KMS-11 (cell line): ENCODE data around the gene FLVCR2.

Experiments
- H2AFZ ChIP-seq: fragments of 200-600 bp; sonication (generic); 2 replicates; pipeline ENCODE4 v1.6.1; 2016; ENCODE audit warnings: antibody characterized with exemption, mixed run types, low read depth
- H3K27ac ChIP-seq: fragments of 200-600 bp; sonication (generic); 2 replicates; pipeline ENCODE4 v1.6.1; 2016; ENCODE audit warnings: mild to moderate bottlenecking, mixed run types
- H3K27me3 ChIP-seq: fragments of 200-600 bp; sonication (generic); 2 replicates; pipeline ENCODE4 v1.6.1; 2017; ENCODE audit warnings: mild to moderate bottlenecking, low read depth, mixed run types, moderate library complexity; ENCODE audit not compliant: insufficient read depth
- H3K36me3 ChIP-seq: fragments of 200-600 bp; sonication (generic); 2 replicates; pipeline ENCODE4 v1.6.1; 2017; ENCODE audit warnings: mild to moderate bottlenecking, mixed run types; ENCODE audit not compliant: insufficient read depth
- H3K4me1 ChIP-seq: fragments of 200-600 bp; sonication (generic); 2 replicates; pipeline ENCODE4 v1.6.1; 2016; ENCODE audit warnings: mild to moderate bottlenecking, low read depth, mixed run types; ENCODE audit not compliant: poor library complexity, severe bottlenecking
- H3K4me2 ChIP-seq: fragments of 200-600 bp; sonication (generic); 2 replicates; pipeline ENCODE4 v1.7.0; 2016; ENCODE audit warnings: mild to moderate bottlenecking, mixed run types
- H3K4me3 ChIP-seq: fragments of 200-600 bp; sonication (generic); IDR thresholded peaks from 2 replicates; pipeline ENCODE4 v1.6.1; 2017; ENCODE audit warnings: low read depth, low read length, mixed read lengths; ENCODE audit not compliant: insufficient read depth
- H3K79me2 ChIP-seq: fragments of 200-600 bp; sonication (generic); 2 replicates; pipeline ENCODE4 v1.6.1; 2016; ENCODE audit warnings: low read depth, mixed run types; ENCODE audit not compliant: insufficient read depth
- H3K9ac ChIP-seq: fragments of 200-600 bp; sonication (generic); 2 replicates; pipeline ENCODE4 v1.6.1; 2016; ENCODE audit warnings: mild to moderate bottlenecking, mixed run types
- H4K20me1 ChIP-seq: fragments of 200-600 bp; sonication (generic); 2 replicates; pipeline ENCODE4 v1.6.1; 2016; ENCODE audit warnings: mild to moderate bottlenecking, mixed run types; ENCODE audit not compliant: insufficient read depth
- TF ChIP-seq, protein P1 (sequence below): fragments of 200-600 bp; sonication (generic); conservative IDR thresholded peaks from 2 replicates; pipeline ENCODE4 v1.6.1; 2017; ENCODE audit warnings: low read depth, mild to moderate bottlenecking, antibody characterized with exemption, low read length, moderate library complexity, mixed read lengths

FLVCR2 gene

DNA sequence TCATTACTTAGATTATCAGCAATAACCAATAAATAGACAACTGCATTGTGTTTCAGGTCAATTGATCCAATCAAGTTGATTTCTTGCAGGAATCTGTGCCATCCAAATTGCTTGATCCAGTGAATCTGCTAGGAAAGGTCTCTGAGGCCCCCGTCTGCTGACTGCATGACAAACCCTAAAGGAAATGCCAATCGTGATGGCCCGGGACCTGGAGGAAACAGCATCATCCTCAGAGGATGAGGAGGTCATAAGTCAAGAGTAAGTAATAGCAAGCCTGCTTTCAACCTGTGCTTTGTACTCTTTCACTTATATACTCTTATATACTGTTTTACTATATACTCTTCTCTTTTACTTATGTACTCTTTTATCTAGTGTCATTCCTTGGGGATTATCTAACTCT lies 84.5 kb downstream of the FLVCR2 start:
- no peaks in the 10 kb centered on the region for H3K36me3 ChIP-seq
- H3K4me2 ChIP-seq, result no peak overlapping the region
- H3K79me2 ChIP-seq, result no peaks in the 10 kb centered on the region
- H3K9ac ChIP-seq, result no peak overlapping the region
- H4K20me1 ChIP-seq, result no peaks in the 10 kb centered on the region
- TF ChIP-seq, protein P1, sequence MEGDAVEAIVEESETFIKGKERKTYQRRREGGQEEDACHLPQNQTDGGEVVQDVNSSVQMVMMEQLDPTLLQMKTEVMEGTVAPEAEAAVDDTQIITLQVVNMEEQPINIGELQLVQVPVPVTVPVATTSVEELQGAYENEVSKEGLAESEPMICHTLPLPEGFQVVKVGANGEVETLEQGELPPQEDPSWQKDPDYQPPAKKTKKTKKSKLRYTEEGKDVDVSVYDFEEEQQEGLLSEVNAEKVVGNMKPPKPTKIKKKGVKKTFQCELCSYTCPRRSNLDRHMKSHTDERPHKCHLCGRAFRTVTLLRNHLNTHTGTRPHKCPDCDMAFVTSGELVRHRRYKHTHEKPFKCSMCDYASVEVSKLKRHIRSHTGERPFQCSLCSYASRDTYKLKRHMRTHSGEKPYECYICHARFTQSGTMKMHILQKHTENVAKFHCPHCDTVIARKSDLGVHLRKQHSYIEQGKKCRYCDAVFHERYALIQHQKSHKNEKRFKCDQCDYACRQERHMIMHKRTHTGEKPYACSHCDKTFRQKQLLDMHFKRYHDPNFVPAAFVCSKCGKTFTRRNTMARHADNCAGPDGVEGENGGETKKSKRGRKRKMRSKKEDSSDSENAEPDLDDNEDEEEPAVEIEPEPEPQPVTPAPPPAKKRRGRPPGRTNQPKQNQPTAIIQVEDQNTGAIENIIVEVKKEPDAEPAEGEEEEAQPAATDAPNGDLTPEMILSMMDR, result no peak
- H2AFZ ChIP-seq, result no peak overlapping the region
- H3K4me3 ChIP-seq, result no peak overlapping the region
- no peak overlapping the region for H3K27ac ChIP-seq
- H3K4me1 ChIP-seq, result peaks cover 6% of the 10 kb centered on the region
- no peaks in the 10 kb centered on the region for H3K27me3 ChIP-seq

DNA sequence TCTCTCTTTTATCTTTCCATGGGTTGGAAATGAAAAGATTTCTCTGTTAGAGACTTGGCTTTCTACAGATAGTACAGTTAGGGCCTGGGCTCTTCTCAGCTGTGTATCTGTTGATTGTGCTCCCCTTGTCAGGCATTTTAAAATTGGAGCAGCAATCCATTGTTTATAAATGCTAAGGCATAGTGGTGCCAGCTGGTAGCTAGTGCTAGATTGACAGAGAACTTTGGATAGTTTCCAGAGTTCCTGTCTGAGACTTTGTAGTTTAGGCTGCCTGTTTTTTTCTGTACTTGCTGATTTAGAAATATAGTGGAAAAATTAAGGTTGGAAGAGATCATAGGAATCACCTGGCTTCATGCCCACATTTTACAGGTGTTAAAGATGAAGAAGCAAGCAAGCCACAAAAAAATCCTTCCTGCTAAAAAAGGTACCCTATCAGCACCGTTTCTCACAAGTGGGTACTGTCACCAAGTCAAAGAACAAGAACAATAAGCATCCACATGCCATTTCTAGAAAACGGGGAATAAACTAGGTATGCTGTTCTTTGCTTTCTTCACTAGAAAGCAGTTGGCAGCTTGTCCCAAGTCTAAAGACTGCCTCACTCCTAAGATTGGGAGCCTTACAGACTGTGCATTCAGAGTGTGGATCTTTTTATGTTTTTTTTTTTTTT lies 88.8 kb downstream of the FLVCR2 start:
- Histone ChIP-seq H3K27ac (no peak overlapping the region), H3K27me3 (no peaks in the 10 kb centered on the region), H3K79me2 (no peaks in the 10 kb centered on the region), H3K4me1 (no peaks in the 10 kb centered on the region), H3K9ac (no peak overlapping the region), H3K4me3 (no peak overlapping the region), H4K20me1 (no peaks in the 10 kb centered on the region), H3K36me3 (no peaks in the 10 kb centered on the region), H2AFZ (no peak overlapping the region), H3K4me2 (no peak overlapping the region)
- TF ChIP-seq, protein P1, result no peak

DNA sequence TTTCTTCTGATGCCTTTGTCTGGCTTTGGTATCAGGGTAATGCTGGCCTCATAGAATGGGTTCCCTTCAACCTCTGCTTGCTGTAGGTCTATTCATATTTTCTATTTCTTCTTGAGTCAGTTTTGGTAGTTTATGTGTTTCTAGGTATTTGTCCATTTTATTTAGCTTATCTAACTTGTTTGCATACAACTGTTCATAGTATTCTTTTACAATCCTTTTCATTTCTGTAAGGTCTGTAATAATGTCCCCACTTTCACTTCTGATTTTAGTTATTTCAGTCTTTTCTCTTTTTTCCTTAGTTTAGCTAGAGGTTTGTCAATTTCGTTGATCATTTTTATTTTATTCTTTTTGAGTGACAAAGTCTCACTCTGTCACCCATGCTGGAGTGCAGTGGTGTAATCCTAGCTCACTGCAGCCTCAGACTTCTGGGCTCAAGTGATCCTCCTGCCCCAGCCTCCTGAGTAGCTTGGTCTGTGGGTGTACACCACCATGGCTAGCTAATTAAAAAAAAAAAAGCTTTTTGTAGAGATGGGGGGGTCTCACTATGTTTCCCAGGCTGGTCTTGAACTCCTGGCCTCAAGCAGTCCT lies 94.3 kb downstream of the FLVCR2 start:
- H3K79me2 ChIP-seq, result no peaks in the 10 kb centered on the region
- H4K20me1 ChIP-seq, result no peaks in the 10 kb centered on the region
- TF ChIP-seq, protein P1, result no peak
- H3K36me3 ChIP-seq, result no peaks in the 10 kb centered on the region
- H3K4me2 ChIP-seq, result no peak overlapping the region
- H3K4me3 ChIP-seq, result no peak overlapping the region
- no peaks in the 10 kb centered on the region for H3K4me1 ChIP-seq
- H3K9ac ChIP-seq, result no peak overlapping the region
- no peaks in the 10 kb centered on the region for H3K27me3 ChIP-seq
- H2AFZ ChIP-seq, result no peak overlapping the region
- H3K27ac ChIP-seq, result no peak overlapping the region

DNA sequence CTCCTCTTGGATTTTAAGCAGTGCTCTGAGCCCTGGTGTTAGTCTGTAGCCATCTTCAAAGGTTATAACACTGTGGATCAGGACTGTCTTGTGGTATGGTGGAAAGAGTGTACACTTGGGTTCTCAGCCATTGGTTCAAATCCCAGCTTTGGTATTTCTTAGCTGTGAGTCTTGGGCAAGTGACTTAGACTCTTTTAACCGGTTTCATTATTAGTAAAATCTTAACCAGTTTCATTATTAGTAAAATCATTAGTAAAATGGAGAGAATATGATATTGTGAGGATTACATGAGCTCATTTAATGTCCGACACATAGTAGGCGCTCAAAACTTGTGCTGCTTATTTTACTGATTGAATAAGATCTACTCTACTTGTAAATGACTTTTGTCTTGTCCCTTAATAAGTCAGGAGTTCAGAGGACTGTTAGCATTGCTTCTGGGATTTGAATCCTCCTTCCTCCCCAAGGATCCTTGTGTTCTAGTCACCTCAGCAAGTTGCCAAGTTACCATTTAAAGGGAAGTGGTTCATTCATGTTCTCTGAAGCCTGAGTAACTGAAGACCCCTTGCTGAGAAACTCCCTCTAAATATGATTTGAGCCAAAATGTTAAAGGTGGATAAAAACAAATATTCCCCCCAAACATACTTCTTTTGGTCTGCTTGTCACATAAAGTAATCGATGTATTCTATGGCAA lies 95.1 kb downstream of the FLVCR2 start:
- no peaks in the 10 kb centered on the region for H4K20me1 ChIP-seq
- H3K9ac ChIP-seq, result no peak overlapping the region
- H3K27me3 ChIP-seq, result no peaks in the 10 kb centered on the region
- H3K36me3 ChIP-seq, result no peaks in the 10 kb centered on the region
- H3K4me2 ChIP-seq, result no peak overlapping the region
- no peak overlapping the region for H3K4me3 ChIP-seq
- H2AFZ ChIP-seq, result no peak overlapping the region
- no peaks in the 10 kb centered on the region for H3K79me2 ChIP-seq
- TF ChIP-seq, protein P1, result no peak
- no peaks in the 10 kb centered on the region for H3K4me1 ChIP-seq
- no peak overlapping the region for H3K27ac ChIP-seq
